MM.1S (cell line): ENCODE data around the gene SYT1.

ENCODE experiments used
- EZH2phosphoT487 ChIP-seq: fragments of 300-600 bp; sonication (generic); IDR thresholded peaks from 2 replicates; pipeline ENCODE4 v1.6.1; 2018; ENCODE audit warnings: antibody characterized with exemption, low read length
- TF ChIP-seq, protein P1 (sequence below): fragments of 300-600 bp; sonication (generic); IDR thresholded peaks from 2 replicates; pipeline ENCODE4 v1.5.1; 2016; ENCODE audit warnings: antibody characterized with exemption, low read length, mixed read lengths

DNA sequence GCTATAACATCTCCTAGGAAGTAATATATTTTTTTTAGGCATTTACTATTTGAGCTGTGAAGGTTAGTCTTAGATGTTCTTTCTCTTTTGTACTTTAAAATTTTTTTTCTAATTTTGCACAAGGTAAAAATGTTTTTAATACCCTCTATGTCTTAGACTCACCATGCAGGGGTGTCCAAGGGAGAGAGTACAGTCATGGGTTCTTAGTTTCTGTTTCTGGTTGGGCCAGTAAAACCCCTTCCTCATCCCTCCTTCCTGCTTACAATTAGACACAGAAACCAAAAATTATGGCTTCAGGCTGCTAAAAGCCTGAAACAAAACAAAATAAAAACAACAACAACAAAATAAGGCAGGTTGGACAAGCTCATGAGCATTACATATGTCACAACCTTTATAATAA lies 193.0 kb downstream of the SYT1 start:
- TF ChIP-seq, protein P1, sequence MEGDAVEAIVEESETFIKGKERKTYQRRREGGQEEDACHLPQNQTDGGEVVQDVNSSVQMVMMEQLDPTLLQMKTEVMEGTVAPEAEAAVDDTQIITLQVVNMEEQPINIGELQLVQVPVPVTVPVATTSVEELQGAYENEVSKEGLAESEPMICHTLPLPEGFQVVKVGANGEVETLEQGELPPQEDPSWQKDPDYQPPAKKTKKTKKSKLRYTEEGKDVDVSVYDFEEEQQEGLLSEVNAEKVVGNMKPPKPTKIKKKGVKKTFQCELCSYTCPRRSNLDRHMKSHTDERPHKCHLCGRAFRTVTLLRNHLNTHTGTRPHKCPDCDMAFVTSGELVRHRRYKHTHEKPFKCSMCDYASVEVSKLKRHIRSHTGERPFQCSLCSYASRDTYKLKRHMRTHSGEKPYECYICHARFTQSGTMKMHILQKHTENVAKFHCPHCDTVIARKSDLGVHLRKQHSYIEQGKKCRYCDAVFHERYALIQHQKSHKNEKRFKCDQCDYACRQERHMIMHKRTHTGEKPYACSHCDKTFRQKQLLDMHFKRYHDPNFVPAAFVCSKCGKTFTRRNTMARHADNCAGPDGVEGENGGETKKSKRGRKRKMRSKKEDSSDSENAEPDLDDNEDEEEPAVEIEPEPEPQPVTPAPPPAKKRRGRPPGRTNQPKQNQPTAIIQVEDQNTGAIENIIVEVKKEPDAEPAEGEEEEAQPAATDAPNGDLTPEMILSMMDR: no peak
- TF ChIP-seq EZH2phosphoT487: no peak
